Measurements from ENCODE around the gene NTSR2. TPM values are rescaled to one million over a fixed set of nuclear protein-coding genes. Genes with fewer than 3 reads are reported as not detected.
A peak's percentile ranks its signal among the peaks of the same experiment; 100 is the strongest.

Gene NTSR2
- total RNA-seq, 1 donor from 2014 or later = not detected

DNA sequence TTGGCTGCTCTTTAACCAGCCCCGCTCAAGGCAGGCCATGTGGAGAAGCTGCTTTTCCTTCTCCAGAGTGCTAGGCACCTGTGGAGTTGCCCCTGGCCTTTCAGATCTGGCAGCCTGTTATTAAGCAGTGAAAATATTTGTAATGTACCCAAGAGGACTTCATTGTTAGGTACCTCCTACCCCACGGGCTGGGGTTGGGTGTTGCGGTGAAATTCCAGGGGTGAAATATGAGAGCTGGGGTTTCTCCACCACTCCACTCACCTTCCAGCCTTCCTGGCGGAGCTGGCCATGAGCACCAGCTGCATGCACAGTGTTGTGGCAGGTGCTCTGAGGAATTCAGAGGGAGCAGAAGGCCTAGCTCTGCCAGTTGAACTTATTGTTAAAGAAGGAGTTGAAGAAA is 39.1 kb downstream of the NTSR2 start:
- peak; percentile 29 for DNase-seq (ENCODE audit: low read depth)

DNA sequence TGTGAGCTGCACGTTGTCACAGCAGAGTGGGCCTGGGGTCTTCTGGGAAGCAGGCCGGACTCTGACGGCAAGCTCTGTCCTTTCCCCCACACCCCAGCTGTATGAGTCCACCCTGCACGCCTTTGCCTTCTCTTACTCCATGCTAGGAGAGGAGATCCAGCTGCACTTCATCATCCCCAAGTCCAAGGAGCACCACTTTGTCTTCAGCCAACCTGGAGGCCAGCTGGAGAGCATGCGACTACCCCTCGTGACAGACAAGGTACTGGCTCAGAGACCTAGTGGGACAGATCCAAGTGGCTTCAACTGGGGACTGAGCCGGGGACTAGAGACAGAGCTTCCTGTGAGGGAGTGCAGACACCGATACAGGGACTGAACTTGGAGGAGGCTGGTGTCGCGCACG is 40.1 kb downstream of the NTSR2 start:
- DNase-seq (ENCODE audit: low read depth) = no peak

DNA sequence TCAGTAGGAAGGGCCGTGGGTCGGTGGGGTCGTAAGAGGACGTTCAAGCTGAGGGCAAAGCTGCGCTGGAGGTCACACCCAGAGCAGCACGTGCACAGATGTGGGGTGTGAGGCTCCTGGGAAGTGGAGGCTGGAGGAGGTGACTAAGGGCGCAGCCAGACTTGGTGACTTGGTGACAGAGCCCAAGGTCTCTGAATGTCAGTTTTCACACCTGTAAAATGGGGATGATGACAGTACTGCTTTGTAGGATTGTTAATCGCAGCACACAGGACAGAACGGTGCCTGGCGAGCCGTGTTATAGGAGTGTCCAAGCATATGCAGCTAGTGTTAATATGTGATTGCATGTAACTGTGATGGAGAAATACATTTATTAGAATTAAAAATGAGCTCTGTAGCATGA is 40.8 kb downstream of the NTSR2 start:
- no peak for DNase-seq (ENCODE audit: low read depth)

DNA sequence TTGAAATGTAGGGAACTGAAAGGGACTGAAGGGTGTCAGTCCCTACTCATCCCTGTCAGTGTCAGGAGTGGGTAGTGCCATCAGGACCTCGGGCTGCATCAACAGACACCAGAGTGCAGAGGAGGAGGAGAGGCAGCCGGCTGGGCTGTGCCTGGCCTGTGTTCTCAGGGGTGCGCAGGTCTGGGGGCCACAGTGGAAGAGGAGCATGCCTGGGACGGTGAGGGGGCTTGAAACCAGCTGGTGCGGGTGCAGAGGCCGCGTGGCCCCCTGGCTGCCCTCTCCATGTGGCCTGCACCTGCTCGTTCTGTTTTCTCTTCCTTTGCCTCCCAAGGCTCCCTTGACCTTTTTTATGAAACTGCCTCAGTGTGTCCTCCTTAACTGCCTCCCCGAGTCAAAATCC is 41.3 kb downstream of the NTSR2 start:
- DNase-seq (ENCODE audit: low read depth) = no peak

DNA sequence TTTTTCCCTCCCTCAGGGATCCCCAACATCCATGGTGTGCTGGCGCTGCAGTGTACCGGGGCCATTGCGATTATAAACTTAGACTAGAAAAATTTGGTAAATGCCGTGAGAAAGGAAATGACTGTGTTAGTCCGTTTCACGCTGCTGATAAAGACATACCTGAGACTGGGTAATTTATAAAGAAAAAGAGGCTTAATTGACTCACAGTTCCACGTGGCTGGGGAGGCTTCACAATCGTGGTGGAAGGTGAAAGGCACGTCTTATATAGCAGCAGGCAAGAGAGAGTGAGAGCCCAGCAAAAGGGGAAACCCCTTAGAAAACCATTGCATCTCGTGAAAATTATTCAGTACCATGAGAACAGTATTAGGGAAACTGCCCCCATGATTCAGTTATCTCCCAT is 44.3 kb downstream of the NTSR2 start:
- DNase-seq (ENCODE audit: low read depth) = no peak

DNA sequence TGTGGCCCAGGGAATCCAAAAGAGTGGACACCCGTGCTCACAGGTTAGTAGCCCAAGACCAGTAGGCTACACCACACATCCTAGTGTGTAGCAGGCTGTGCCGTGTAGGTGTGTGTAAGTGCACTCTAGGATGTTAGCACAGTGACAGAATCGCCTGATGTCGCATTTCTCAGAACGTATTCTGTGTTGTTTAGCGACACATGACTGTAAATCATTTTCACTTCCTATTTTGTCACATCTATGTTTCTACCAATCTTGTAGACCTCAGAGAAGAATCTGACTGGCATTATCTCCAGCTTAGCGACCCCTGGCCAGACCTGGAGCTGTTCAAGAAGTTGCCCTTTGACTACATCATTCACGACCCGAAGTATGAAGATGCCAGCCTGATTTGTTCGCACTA is 45.1 kb downstream of the NTSR2 start:
- no peak for DNase-seq (ENCODE audit: low read depth)

DNA sequence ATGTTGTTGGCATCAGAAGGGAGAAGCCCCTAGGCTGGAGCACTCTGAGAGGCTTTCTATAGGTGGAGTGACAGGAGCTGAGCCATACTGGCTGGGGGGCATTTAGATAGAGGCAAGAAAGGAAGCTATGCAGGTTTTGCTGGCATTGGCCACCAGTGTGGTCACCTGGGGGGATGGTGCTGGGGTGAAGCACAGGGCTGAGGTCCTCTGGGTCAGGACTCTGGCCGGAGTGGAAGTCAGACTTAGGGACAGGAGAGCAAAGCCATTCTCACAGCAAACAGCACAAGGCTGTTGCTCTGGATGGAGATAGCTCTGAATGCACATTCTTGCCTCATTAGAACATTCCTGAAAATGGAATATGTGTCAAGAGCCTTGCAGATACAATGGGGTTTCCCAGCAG is 47.4 kb downstream of the NTSR2 start:
- no peak for DNase-seq (ENCODE audit: low read depth)

DNA sequence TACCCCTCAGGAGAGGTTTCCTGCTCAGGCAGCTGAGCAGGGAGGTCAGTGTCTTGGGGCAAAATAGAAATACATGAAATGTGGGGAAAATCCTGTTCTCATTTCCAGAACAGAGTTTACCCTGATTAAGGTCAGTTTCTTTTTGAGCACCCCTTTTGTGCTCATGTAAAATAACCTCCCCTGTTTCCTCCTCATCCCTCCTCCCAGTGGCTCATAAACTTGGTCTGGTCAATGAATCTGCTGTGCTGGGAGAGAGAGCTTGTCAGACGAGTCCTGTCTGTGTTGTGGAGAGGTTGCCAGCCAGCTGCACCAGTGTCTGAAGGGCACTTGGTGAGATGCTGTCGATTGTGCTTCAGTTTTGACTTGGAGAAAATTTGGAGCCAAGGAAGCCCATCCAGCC is 48.6 kb downstream of the NTSR2 start:
- no peak for DNase-seq (ENCODE audit: low read depth)

DNA sequence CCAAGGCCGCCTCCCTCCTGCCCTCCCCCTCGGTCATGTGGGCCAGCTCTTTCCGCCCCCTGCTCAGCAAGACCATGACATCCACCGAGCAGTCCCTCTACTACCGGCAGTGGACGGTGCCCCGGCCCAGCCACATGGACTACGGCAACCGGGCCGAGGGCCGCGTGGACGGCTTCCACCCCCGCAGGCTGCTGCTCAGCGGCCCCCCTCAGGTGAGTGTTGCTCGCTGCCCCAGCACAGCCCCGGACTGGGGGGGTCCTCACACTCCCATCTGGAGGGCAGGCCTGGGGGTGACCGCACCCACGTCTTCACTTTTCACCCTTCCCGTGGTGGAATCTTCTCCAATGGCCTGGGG is 51.3 kb downstream of the NTSR2 start:
- DNase-seq (ENCODE audit: low read depth) = no peak

DNA sequence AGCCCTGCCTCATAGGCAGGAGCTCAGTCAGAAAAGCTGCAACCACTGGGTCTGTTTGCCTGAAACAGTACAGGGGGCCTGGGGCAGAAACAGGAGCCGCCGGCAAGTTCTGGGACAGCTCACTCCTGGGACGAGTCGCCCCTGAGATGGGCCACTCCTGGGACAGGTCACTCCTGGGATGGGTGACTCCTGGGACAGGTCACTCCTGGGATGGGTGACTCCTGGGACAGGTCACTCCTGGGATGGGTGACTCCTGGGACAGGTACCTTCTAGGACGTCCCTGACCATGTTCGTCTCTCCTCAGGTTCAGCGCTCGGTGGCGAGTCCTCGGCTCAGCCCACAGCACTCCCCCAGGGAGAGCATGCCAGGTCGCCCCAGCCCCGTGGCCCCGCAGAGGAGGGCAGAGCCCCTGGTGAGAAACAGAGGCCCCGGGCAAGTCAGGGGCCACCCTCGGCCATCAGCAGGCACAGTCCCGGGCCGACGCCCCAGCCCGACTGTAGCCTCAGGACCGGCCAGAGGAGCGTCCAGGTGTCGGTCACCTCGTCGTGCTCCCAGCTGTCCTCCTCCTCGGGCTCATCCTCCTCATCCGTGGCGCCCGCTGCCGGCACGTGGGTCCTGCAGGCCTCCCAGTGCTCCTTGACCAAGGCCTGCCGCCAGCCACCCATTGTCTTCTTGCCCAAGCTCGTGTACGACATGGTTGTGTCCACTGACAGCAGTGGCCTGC is 51.8 kb downstream of the NTSR2 start:
- no peak for DNase-seq (ENCODE audit: low read depth)

DNA sequence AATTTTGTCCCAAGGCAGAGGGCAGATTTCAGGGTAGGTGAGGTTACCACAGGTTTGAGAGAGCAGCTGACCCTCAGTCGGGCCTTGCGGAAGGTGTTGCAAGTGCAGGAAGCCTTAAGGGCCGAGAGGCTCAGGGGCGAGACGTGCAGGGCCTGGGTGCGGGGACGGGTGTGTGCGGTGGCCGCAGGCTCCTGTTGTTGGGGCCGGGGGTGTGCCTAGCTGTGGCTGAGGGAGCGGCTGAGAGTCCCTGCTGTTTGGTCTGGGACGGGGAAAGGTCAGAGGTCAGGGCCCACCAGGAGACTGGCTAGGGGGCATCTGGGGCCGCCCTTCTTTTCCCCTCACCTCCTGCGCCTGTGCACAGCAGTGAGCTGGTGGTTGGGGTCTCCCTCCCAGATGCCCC is 52.5 kb downstream of the NTSR2 start:
- no peak for DNase-seq (ENCODE audit: low read depth)

DNA sequence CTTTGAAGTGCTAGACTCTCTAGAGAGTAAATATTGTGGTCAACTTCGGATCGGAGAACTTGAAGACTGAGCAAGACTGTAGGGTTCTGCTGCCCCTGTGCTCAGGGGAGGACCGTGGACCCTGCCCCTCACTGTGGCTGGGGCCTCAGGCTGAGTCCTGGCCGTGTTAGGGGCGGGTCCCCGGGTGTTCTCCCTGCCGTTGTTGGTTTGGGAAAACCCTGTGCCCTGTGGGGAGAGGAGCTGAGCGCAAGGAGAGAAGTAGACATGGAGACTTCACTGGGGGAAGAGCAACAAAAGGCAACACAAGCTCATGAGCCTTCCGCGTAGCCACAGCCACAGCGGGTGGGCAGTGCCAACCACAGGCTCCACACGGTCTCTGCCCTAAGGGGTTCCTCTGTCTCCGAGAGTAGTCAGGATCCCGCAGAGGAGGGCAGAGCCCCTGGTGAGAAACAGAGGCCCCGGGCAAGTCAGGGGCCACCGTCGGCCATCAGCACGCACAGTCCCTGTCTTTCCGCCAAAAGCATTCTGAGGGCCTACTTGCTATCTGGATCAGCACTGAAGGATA is 53.1 kb downstream of the NTSR2 start:
- no peak for DNase-seq (ENCODE audit: low read depth)

DNA sequence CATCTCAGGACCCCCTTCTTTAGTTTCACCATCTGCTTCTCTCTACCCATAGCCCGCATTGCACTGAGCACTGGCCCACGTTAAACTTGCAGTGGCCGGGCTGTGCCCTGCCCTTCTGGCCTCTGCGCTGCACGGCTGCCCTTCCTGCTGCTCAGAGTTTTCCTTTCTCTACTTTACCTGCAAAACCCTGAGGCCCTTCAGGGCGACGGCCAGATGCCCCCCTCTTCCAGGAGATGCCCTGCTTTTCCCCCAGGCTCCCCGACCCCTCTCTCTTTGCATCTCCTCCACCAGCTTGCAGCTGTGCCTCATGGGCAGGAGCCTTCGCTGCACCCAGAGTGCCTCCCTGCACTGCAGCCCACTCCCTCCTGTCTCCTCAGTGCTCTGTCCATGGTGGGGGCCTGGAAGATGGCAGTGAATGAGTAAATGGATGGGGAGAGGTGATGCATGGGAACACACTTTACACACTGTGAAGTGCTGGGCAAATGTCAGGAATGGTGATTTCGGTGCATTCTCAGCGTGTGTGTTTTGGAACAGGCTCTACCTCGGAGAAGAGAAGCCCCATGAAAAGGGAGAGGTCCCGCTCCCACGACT is 53.8 kb downstream of the NTSR2 start:
- no peak for DNase-seq (ENCODE audit: low read depth)

DNA sequence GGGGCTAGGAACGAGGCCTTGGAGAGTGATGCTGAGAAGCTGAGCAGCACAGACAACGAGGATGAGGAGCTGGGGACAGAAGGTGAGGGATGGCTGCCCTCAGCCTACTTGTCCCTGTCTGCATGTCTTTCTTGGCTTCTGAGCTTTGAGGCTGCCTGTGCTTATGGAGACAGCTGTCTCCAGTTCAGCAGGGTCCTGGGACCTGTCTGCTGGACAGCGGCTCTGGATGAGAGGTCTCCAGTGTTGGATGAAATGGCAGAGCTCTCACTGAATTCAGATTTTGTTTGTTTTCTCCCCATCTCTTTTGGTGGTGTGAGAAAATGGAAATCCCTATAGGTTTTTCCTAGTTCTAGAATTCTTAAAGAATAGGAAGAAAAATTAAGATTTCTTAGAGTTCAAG is 54.8 kb downstream of the NTSR2 start:
- DNase-seq (ENCODE audit: low read depth) = no peak

DNA sequence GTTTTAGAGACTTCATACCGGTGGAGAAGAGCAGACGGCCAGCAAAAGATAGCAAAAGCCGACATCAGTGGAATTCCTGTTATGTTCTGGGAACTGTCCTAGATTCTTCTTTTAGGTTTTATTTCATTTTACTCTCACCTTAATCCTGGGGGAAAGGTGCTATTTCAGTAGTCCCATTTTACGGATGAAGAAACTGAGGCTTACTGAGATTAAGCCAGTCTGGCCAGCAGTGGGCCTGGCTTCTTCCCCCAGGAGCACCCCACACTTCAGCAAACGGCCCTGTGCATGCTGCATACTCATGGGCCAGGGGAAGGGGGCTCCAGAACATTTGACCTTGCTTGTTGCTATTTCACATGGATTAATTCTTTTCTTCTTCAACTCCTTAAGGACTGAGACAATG is 56.7 kb downstream of the NTSR2 start:
- DNase-seq (ENCODE audit: low read depth) = no peak

DNA sequence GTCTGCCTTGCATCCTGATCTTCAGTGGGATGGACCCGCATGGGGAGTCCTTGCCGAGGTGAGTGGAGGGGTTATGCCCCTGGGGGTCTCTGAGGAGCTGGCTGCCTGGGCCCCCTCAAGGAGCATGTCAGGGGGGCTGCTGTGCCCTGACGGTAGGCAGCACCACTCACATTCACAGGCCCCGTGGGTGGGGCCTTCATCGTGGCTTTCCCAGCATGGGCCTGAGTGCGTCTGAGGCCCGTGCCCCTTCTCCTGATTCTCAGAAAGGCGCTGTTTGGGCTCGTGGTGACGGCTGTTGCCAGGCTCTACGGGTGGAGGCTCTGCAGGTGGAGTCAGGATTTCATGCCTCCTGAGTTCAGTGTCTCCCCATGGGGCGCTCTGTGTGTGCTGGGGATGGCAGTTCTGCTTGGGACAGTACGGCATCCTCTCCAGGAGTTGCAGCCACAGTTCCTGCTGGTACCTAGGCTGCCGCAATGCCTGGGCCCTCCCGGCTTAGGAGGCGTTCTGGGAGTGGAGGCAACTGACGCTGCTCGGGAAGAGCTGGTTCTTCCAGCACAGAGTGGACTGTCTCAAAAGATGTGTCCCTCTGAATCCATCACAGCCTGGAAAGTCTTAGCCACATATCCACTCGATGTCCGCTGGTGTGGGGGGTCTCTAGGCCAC is 57.3 kb downstream of the NTSR2 start:
- DNase-seq (ENCODE audit: low read depth) = no peak

DNA sequence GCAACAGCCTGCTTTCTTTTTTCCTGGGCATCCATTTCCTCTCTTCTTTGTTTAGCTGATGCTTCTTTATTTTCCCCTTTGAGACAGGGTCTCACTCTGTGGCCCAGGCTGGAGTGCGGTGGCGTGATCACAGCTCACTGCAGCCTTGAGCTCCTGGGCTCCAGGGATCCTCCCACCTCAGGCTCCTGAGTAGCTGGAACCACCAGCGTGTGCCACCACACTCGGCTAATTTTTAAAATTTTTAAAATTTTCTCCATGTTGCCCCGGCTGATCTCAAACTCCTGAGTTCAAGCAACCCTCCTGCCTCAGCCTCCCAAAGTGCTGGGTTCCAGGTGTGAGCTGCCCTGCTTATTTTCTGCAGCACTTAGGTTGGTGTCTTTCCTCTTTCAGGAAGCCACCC is 58.7 kb downstream of the NTSR2 start:
- no peak for DNase-seq (ENCODE audit: low read depth)

DNA sequence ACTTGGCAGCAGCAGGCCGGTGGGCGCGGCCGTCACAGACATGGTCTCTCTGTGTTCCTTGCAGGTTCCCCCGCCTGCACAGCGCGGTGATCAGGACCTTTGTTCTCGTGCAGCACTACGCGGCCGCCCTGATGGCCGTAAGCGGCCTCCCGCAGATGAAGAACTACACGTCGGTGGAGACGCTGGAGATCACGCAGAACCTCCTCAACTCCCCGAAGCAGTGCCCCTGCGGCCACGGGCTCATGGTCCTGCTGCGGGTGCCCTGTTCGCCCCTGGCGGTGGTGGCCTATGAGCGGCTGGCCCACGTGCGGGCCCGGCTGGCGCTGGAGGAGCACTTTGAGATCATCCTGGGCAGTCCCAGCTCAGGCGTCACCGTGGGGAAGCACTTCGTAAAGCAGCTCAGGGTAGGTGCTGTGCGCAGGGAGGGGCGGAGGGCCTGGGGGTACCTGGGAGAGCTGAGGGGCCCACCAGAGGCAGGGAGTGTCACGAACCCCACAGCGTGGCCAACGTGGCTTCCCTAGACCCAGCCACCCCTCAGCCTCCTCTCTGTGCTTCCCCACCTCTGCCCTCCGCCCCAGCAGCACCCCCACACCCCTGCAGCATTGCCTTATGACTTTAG is 59.3 kb downstream of the NTSR2 start:
- DNase-seq (ENCODE audit: low read depth) = no peak

All from myocyte (in vitro differentiated cells).